ENCODE results near the gene RCVRN. TPM values are rescaled to one million over a fixed set of nuclear protein-coding genes. Genes with fewer than 3 reads are reported as not detected.

The RCVRN gene
- total RNA-seq, 1 donor from 2014 or later, result not detected

DNA sequence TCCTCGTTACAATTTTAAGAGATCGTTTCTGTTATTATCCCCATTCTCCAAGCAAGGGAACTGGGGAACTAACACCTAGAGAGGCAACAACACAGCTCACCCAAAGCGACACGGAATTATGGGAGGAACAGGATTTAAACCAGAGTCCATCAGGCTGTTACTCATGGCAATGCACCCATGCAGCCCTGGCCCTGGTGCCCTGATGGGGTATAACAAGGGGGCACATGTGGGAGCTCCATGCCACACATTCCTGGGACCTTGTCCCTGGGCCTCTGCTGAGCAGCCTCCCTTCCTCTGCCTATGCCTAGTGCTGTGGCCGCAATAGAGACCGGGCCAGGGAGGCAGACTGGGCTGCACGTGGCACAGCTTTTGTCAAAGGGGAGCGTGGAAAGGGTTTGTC is 13.3 kb upstream of the RCVRN start:
- TF ChIP-seq, protein P1, sequence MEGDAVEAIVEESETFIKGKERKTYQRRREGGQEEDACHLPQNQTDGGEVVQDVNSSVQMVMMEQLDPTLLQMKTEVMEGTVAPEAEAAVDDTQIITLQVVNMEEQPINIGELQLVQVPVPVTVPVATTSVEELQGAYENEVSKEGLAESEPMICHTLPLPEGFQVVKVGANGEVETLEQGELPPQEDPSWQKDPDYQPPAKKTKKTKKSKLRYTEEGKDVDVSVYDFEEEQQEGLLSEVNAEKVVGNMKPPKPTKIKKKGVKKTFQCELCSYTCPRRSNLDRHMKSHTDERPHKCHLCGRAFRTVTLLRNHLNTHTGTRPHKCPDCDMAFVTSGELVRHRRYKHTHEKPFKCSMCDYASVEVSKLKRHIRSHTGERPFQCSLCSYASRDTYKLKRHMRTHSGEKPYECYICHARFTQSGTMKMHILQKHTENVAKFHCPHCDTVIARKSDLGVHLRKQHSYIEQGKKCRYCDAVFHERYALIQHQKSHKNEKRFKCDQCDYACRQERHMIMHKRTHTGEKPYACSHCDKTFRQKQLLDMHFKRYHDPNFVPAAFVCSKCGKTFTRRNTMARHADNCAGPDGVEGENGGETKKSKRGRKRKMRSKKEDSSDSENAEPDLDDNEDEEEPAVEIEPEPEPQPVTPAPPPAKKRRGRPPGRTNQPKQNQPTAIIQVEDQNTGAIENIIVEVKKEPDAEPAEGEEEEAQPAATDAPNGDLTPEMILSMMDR (IDR thresholded peaks at IDR 0.05; ENCODE audit: partially characterized antibody, unreplicated experiment), result no peak
- DNase-seq, result no peak
- H3K4me3 Mint-ChIP-seq (ENCODE audit: unreplicated experiment), result no peak overlapping the region
- H3K27me3 Mint-ChIP-seq (ENCODE audit: unreplicated experiment), result peaks cover 10% of the 10 kb centered on the region
- no peaks in the 10 kb centered on the region for H3K4me1 Mint-ChIP-seq (ENCODE audit: low read depth, unreplicated experiment)
- H3K9me3 Mint-ChIP-seq (ENCODE audit: unreplicated experiment), result peaks cover 10% of the 10 kb centered on the region
- H3K36me3 Mint-ChIP-seq (ENCODE audit: unreplicated experiment), result peaks cover 7% of the 10 kb centered on the region
- no peak overlapping the region for H3K27ac Mint-ChIP-seq (ENCODE audit: unreplicated experiment)

DNA sequence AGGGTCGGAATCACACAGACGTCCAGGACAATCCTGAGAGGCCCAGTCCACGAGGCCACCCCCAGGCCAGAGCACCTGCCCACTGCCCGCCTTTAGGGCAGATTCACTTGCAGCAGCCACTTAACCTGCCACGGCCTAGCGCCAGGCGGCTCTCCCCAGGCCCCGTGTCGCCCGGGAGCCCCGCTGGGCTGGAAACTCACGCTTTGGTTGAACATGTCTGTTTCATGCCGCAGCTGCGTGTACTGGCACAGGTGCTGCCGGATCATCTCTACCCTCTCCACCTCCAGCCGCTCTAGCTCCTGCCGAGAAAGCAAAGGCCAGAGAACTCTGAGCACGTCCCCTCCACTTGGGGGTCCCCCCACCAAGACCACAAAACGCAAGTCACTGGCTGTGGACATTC is 12.7 kb upstream of the RCVRN start:
- TF ChIP-seq, protein P1 (IDR thresholded peaks at IDR 0.05; ENCODE audit: partially characterized antibody, unreplicated experiment), result no peak
- peaks cover 10% of the 10 kb centered on the region for H3K27me3 Mint-ChIP-seq (ENCODE audit: unreplicated experiment)
- H3K36me3 Mint-ChIP-seq (ENCODE audit: unreplicated experiment), result peaks cover 7% of the 10 kb centered on the region
- H3K9me3 Mint-ChIP-seq (ENCODE audit: unreplicated experiment), result peaks cover 10% of the 10 kb centered on the region
- no peak overlapping the region for H3K4me3 Mint-ChIP-seq (ENCODE audit: unreplicated experiment)
- no peaks in the 10 kb centered on the region for H3K4me1 Mint-ChIP-seq (ENCODE audit: low read depth, unreplicated experiment)
- no peak overlapping the region for H3K27ac Mint-ChIP-seq (ENCODE audit: unreplicated experiment)
- DNase-seq, result no peak

DNA sequence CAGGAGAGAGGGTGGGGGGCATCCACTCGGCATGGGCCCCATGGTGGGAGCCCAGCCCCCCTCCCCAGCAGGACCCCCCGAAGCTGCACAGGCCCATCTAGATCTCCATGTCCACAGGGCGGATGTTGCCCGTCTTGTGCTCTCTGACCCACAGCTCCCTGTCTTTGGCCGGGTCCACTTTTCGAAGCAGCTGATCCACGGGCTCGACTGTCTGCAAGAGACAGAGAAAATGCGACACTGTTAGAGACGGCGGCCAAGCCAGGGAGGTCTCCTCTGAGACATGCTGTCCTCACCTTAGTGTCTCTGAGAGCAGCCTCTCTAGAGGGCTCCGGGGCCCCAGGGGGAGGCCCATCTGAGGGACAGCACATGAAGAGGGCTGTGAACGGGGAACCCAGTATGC is 12.1 kb upstream of the RCVRN start:
- no peak overlapping the region for H3K27ac Mint-ChIP-seq (ENCODE audit: unreplicated experiment)
- no peaks in the 10 kb centered on the region for H3K4me1 Mint-ChIP-seq (ENCODE audit: low read depth, unreplicated experiment)
- no peak overlapping the region for H3K4me3 Mint-ChIP-seq (ENCODE audit: unreplicated experiment)
- H3K27me3 Mint-ChIP-seq (ENCODE audit: unreplicated experiment), result peaks cover 10% of the 10 kb centered on the region
- DNase-seq, result no peak
- TF ChIP-seq, protein P1 (IDR thresholded peaks at IDR 0.05; ENCODE audit: partially characterized antibody, unreplicated experiment), result no peak
- H3K36me3 Mint-ChIP-seq (ENCODE audit: unreplicated experiment), result peaks cover 7% of the 10 kb centered on the region
- peaks cover 9% of the 10 kb centered on the region for H3K9me3 Mint-ChIP-seq (ENCODE audit: unreplicated experiment)

DNA sequence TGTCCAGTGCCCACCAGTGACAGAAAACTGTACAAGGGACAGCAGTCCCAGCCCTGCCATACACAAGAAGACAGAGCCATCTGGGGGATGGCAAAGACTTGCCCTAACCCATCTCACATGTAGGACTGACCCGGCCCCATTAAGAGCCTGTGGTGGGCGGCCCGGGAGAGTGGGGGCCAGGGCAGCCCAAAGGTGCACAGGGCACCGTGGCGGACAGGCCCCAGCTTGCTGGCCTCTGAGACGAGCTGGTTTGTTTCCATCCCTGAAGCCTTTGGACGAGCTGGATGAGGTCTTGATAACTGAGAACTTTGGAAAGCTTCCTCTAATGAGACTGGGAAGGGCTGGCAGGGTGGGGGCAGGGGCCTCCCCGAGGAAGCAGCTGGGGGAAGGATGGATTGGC is 11.0 kb upstream of the RCVRN start:
- Mint-ChIP-seq H3K4me1 (ENCODE audit: low read depth, unreplicated experiment) (no peaks in the 10 kb centered on the region), H3K27ac (ENCODE audit: unreplicated experiment) (no peak overlapping the region), H3K4me3 (ENCODE audit: unreplicated experiment) (no peak overlapping the region), H3K27me3 (ENCODE audit: unreplicated experiment) (peaks cover 8% of the 10 kb centered on the region), H3K36me3 (ENCODE audit: unreplicated experiment) (peaks cover 7% of the 10 kb centered on the region), H3K9me3 (ENCODE audit: unreplicated experiment) (peaks cover 8% of the 10 kb centered on the region)
- TF ChIP-seq, protein P1 (IDR thresholded peaks at IDR 0.05; ENCODE audit: partially characterized antibody, unreplicated experiment), result no peak
- no peak for DNase-seq

DNA sequence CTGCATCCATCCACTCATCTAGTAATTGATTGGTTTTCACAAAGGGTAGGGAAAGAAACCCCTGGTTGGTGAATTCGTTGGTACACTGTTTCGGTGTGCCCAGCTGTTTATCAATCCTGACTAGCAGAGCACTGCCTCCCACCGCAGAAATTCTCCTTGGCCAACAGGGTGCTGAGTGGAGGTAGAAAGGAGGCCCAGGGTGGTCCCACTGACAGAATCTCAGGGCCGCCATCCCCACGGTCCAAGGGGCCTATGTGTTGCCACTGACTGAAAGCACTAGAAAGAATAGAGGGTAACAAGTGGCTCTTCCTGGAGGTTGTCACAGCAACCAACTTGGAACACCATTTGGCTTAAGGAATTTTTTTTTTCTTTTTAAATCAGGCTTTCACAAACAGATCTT is 8.4 kb upstream of the RCVRN start:
- H3K27ac Mint-ChIP-seq (ENCODE audit: unreplicated experiment), result no peak overlapping the region
- peaks cover 7% of the 10 kb centered on the region for H3K36me3 Mint-ChIP-seq (ENCODE audit: unreplicated experiment)
- H3K4me1 Mint-ChIP-seq (ENCODE audit: low read depth, unreplicated experiment), result no peaks in the 10 kb centered on the region
- H3K4me3 Mint-ChIP-seq (ENCODE audit: unreplicated experiment), result no peak overlapping the region
- H3K27me3 Mint-ChIP-seq (ENCODE audit: unreplicated experiment), result peaks cover 5% of the 10 kb centered on the region
- H3K9me3 Mint-ChIP-seq (ENCODE audit: unreplicated experiment), result peaks cover 6% of the 10 kb centered on the region
- TF ChIP-seq, protein P1 (IDR thresholded peaks at IDR 0.05; ENCODE audit: partially characterized antibody, unreplicated experiment), result no peak
- DNase-seq, result no peak
